ENCODE data around the gene NRAP. TPM values are rescaled to one million over a fixed set of nuclear protein-coding genes. Genes with fewer than 3 reads are reported as not detected.

NRAP gene
- total RNA-seq, 1 experiment from 2014 or later = not detected

DNA sequence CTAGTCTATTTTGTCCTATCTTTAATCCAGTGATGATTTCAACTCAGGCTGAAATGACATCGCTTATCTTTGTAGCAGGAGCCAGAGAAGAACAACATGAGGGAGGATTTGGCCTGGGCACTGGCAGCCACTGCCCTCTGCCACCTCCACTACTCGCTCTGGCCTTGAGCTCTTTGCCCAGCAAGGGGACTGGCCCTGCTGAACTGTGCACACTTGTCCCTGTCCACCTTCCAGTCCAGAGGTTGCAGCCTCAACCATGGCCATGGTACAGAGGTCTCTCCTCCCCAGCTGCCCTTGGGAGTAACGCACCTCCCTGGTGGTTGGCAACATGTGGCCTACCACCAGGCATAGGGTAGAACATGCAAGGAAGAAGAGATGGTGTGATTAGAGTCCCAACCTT lies 102.6 kb downstream of the NRAP start:
- CTCF ChIA-PET = interaction anchor here (1.0 kb wide), 1 partner anchor 27 kb away, joined by 4 read pairs; no protein-coding TSS in a partner anchor
- intact Hi-C loops (cut with micrococcal nuclease; ENCODE audit: unreplicated experiment) = loop anchor here (5.0 to 10.0 kb wide), 2 partner anchors 116 to 1084 kb away; no protein-coding TSS in a partner anchor

DNA sequence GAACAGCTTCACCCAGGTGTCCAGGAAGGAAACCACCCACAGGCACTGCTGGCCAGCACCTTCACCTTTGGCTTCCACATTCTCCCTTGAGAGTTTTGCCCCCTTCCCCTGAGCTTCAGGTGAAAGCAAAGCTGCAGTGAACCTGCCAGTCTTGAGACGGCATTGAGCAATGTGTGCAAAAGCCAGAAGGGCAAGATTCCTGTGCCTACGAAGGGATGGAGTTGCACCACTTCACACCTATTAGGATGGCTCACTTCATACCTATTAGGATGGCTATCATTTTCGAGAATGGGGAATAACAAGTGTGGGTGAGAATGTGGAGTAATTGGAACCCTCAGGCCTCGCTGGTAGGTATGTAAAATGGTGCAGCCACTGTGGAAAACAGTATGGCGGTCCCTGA lies 103.8 kb downstream of the NRAP start:
- no TSS peak for BruUV-seq (replicated peaks)
- intact Hi-C loops (cut with micrococcal nuclease; ENCODE audit: unreplicated experiment) = loop anchor here (5.0 to 10.0 kb wide), 2 partner anchors 115 to 1083 kb away; no protein-coding TSS in a partner anchor
- TF ChIP-seq, protein P1, sequence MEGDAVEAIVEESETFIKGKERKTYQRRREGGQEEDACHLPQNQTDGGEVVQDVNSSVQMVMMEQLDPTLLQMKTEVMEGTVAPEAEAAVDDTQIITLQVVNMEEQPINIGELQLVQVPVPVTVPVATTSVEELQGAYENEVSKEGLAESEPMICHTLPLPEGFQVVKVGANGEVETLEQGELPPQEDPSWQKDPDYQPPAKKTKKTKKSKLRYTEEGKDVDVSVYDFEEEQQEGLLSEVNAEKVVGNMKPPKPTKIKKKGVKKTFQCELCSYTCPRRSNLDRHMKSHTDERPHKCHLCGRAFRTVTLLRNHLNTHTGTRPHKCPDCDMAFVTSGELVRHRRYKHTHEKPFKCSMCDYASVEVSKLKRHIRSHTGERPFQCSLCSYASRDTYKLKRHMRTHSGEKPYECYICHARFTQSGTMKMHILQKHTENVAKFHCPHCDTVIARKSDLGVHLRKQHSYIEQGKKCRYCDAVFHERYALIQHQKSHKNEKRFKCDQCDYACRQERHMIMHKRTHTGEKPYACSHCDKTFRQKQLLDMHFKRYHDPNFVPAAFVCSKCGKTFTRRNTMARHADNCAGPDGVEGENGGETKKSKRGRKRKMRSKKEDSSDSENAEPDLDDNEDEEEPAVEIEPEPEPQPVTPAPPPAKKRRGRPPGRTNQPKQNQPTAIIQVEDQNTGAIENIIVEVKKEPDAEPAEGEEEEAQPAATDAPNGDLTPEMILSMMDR (IDR thresholded peaks at IDR 0.05; ENCODE audit: unreplicated experiment) = no peak
- Mint-ChIP-seq H3K4me3 (ENCODE audit: low read depth, unreplicated experiment) (no peak overlapping the region), H3K36me3 (ENCODE audit: insufficient read depth, unreplicated experiment) (no peaks in the 10 kb centered on the region), H3K4me1 (ENCODE audit: low read depth, unreplicated experiment) (peaks cover 8% of the 10 kb centered on the region), H3K27ac (ENCODE audit: unreplicated experiment) (no peak overlapping the region), H3K27me3 (ENCODE audit: unreplicated experiment) (peaks cover 47% of the 10 kb centered on the region), H3K9me3 (ENCODE audit: low read depth, unreplicated experiment) (no peaks in the 10 kb centered on the region)
- DNase-seq = no peak
- CTCF ChIA-PET = no interaction called here

More for the DNA sequence above, 102.6 kb downstream of the NRAP start:
- H3K27me3 Mint-ChIP-seq (ENCODE audit: unreplicated experiment) = peaks cover 52% of the 10 kb centered on the region
- no peak overlapping the region for H3K27ac Mint-ChIP-seq (ENCODE audit: unreplicated experiment)
- H3K36me3 Mint-ChIP-seq (ENCODE audit: insufficient read depth, unreplicated experiment) = no peaks in the 10 kb centered on the region
- H3K4me1 Mint-ChIP-seq (ENCODE audit: low read depth, unreplicated experiment) = peaks cover 8% of the 10 kb centered on the region
- no peaks in the 10 kb centered on the region for H3K9me3 Mint-ChIP-seq (ENCODE audit: low read depth, unreplicated experiment)
- BruUV-seq (replicated peaks) = no TSS peak
- no peak overlapping the region for H3K4me3 Mint-ChIP-seq (ENCODE audit: low read depth, unreplicated experiment)
- TF ChIP-seq, protein P1 (IDR thresholded peaks at IDR 0.05; ENCODE audit: unreplicated experiment) = no peak
- no peak for DNase-seq

DNA sequence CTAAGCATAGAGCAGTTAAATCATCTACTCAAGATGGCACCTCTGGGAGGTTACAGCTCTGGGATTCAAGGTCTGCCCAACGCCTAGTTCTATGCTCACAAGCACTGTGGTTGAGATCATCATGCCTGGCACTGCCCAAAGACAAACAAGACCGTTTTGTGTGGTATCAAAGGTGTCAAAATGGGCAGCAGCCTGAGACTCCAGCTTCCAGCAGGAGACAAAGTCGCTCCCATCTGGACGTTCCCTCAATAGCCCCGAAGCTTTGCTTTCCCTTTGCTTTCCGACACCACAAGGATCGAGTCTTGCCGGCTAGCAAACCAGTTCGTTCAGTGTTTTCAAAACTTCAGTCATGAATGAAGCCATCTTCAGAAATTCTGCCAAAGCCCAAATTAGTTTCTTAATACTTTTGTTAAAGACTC lies 105.9 kb downstream of the NRAP start:
- peaks cover 68% of the 10 kb centered on the region for H3K27me3 Mint-ChIP-seq (ENCODE audit: unreplicated experiment)
- CTCF ChIA-PET = interaction anchor here (0.8 kb wide), 1 partner anchor 15 kb away, joined by 3 read pairs; no protein-coding TSS in a partner anchor

DNA sequence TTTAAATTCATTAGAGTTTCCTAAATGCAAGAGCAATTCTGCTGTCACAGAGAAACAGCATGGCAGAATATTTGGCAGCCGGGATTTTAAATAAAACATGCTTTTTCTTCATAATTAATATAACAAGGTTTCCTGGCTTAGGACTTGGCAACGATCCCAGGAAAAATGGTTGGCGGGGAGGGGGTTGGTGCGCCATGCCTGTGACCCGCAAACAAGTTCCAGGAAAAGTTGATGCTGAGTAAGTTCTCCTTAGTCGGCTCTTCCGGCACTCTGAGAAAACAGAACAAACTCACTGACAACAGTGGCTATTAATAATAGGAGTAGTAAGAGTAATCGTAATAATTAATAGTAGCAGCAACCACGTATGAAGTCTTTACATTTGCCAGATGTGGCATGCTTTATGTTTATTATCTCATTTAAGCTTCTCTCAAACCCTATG lies 106.4 kb downstream of the NRAP start:
- Mint-ChIP-seq H3K9me3 (ENCODE audit: low read depth, unreplicated experiment) (no peaks in the 10 kb centered on the region), H3K27me3 (ENCODE audit: unreplicated experiment) (peaks cover 69% of the 10 kb centered on the region), H3K4me1 (ENCODE audit: low read depth, unreplicated experiment) (peaks cover 17% of the 10 kb centered on the region), H3K27ac (ENCODE audit: unreplicated experiment) (no peak overlapping the region), H3K36me3 (ENCODE audit: insufficient read depth, unreplicated experiment) (no peaks in the 10 kb centered on the region), H3K4me3 (ENCODE audit: low read depth, unreplicated experiment) (no peak overlapping the region)
- no TSS peak for BruUV-seq (replicated peaks)
- no peak for DNase-seq
- CTCF ChIA-PET = interaction anchor here (0.8 kb wide), 1 partner anchor 15 kb away, joined by 3 read pairs; no protein-coding TSS in a partner anchor
- intact Hi-C loops (cut with micrococcal nuclease; ENCODE audit: unreplicated experiment) = loop anchor here (10.0 kb wide), 1 partner anchor 173 kb away; no protein-coding TSS in a partner anchor
- TF ChIP-seq, protein P1 (IDR thresholded peaks at IDR 0.05; ENCODE audit: unreplicated experiment) = no peak

More for the DNA sequence above, 105.9 kb downstream of the NRAP start:
- H3K36me3 Mint-ChIP-seq (ENCODE audit: insufficient read depth, unreplicated experiment) = no peaks in the 10 kb centered on the region
- TF ChIP-seq, protein P1 (IDR thresholded peaks at IDR 0.05; ENCODE audit: unreplicated experiment) = no peak
- no peak overlapping the region for H3K27ac Mint-ChIP-seq (ENCODE audit: unreplicated experiment)
- H3K4me3 Mint-ChIP-seq (ENCODE audit: low read depth, unreplicated experiment) = no peak overlapping the region
- intact Hi-C loops (cut with micrococcal nuclease; ENCODE audit: unreplicated experiment) = loop anchor here (10.0 kb wide), 1 partner anchor 173 kb away; no protein-coding TSS in a partner anchor
- H3K9me3 Mint-ChIP-seq (ENCODE audit: low read depth, unreplicated experiment) = no peaks in the 10 kb centered on the region
- peaks cover 16% of the 10 kb centered on the region for H3K4me1 Mint-ChIP-seq (ENCODE audit: low read depth, unreplicated experiment)
- no TSS peak for BruUV-seq (replicated peaks)
- no peak for DNase-seq
